GM19324 (cell line): ENCODE results near the gene ZNF213.

Source experiments
- ATAC-seq: cut with Tn5 transposase; IDR thresholded peaks from one replicate; pipeline ENCODE4 v1.9.1; 2021; ENCODE audit warnings: mild to moderate bottlenecking, moderate library complexity; ENCODE audit not compliant: unreplicated experiment, low FRiP score

ZNF213 gene

GRCh38 chr16:3187798-3188674 is 53.2 kb downstream of the ZNF213 start, which contains the start of gene OR1F1:
Gene OR1F1, plus strand, starts transcription at chr16:3188204.
- no peak for ATAC-seq

GRCh38 chr16:3188675-3188924 is 53.8 kb downstream of the ZNF213 start:
- ATAC-seq, result no peak

- no peak for ATAC-seq
Observed at GRCh38 chr16:3188925-3189825, 54.3 kb downstream of the ZNF213 start.

- no peak for ATAC-seq
Observed at GRCh38 chr16:3189869-3190268, 55.0 kb downstream of the ZNF213 start.

- ATAC-seq, result no peak
Observed at GRCh38 chr16:3190949-3191353, 56.1 kb downstream of the ZNF213 start.
